Dermis blood vessel endothelial cell (primary cell): ENCODE results near the gene ITGA2B. TPM values are rescaled to one million over a fixed set of nuclear protein-coding genes. Genes with fewer than 3 reads are reported as not detected.
"Not testable (repeated sequence)": the region's sequence is repeated elsewhere in the genome, so short reads cannot be mapped to it uniquely, and the experiment has no call there.

Experiments
- DNase-seq: peaks from one replicate; pipeline ENCODE4 v3.0.0; 2010
- total RNA-seq: library from RNA; depleted of rRNA; stranded (reverse); fragments of >200 nt; gene quantifications from 2 replicates; pipeline ENCODE4 v1.2.3, GENCODE V29; 2014

The ITGA2B gene
- total RNA-seq, 1 donor from 2014 or later, result 1.0 TPM

- DNase-seq, result not testable (repeated sequence)
These were observed 20.8 kb downstream of the ITGA2B start for GRCh38 chr17:44368391-44369243.

- no peak for DNase-seq
These were observed 22.0 kb downstream of the ITGA2B start for GRCh38 chr17:44367231-44367979.

- DNase-seq, result not testable (repeated sequence)
These were observed 24.4 kb downstream of the ITGA2B start for GRCh38 chr17:44365051-44365450.

GRCh38 chr17:44363613-44364159, 25.8 kb downstream of the ITGA2B start, which contains the start of gene FAM171A2:
Gene FAM171A2, minus strand, starts transcription at chr17:44363853. Its CDS starts 139 bp downstream, at chr17:44363714.
- DNase-seq, result peak; percentile 72

GRCh38 chr17:44362949-44363612, 26.4 kb downstream of the ITGA2B start:
- peak; percentile 27 for DNase-seq

GRCh38 chr17:44362459-44362948, 26.9 kb downstream of the ITGA2B start:
- no peak for DNase-seq

GRCh38 chr17:44361292-44362260, 27.9 kb downstream of the ITGA2B start:
- no peak for DNase-seq

GRCh38 chr17:44360826-44361225, 28.6 kb downstream of the ITGA2B start:
- DNase-seq, result no peak

- no peak for DNase-seq
These were observed 29.3 kb downstream of the ITGA2B start for GRCh38 chr17:44360144-44360533.

- no peak for DNase-seq
These were observed 29.8 kb downstream of the ITGA2B start for GRCh38 chr17:44359458-44360143.

GRCh38 chr17:44359006-44359405, 30.4 kb downstream of the ITGA2B start:
- no peak for DNase-seq

- DNase-seq, result no peak
These were observed 31.4 kb downstream of the ITGA2B start for GRCh38 chr17:44358066-44358465.

GRCh38 chr17:44356241-44356640, 33.2 kb downstream of the ITGA2B start:
- DNase-seq, result no peak

- DNase-seq, result no peak
These were observed 33.8 kb downstream of the ITGA2B start for GRCh38 chr17:44355642-44356099.

GRCh38 chr17:44354582-44355561, 34.6 kb downstream of the ITGA2B start:
- DNase-seq, result no peak

GRCh38 chr17:44353672-44354331, 35.6 kb downstream of the ITGA2B start:
- DNase-seq, result no peak

- no peak for DNase-seq
These were observed 36.4 kb downstream of the ITGA2B start for GRCh38 chr17:44352828-44353671.
